NB4 (cell line): ENCODE measurements around the gene NIPA2.
"Not testable (repeated sequence)": the region's sequence is repeated elsewhere in the genome, so short reads cannot be mapped to it uniquely, and the experiment has no call there.

Experiments used
- CTCF ChIP-seq: IDR thresholded peaks from one replicate; pipeline ENCODE4 v1.5.1; 2012; ENCODE audit warnings: low read depth, low read length
- MAX ChIP-seq: IDR thresholded peaks from 2 replicates; pipeline ENCODE4 v1.6.1; 2011; ENCODE audit warnings: low read depth, low read length
- MYC ChIP-seq: IDR thresholded peaks from 2 replicates; pipeline ENCODE4 v1.6.1; 2011; ENCODE audit warnings: low read depth, low read length
- POLR2A ChIP-seq: IDR thresholded peaks from 2 replicates; pipeline ENCODE4 v1.6.1; 2011; ENCODE audit warnings: mild to moderate bottlenecking; ENCODE audit not compliant: insufficient read length; ENCODE audit errors: extremely low read depth

DNA sequence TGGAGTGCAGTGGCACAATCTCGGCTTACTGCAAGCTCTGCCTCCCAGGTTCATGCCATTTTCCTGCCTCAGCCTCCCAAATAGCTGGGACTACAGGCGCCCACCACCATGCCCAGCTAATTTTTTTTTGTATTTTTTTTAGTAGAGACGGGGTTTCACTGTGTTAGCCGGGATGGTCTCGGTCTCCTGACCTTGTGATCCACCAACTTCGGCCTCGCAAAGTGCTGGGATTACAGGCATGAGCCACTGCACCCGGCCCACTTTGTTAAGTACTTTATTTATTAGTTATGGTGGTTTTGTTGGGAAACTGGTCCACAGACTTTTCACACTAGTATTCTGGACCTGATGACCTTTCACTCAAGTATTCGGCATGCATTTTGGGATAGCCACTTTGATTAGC lies 30.6 kb upstream of the NIPA2 start:
- not testable (repeated sequence) for TF ChIP-seq CTCF, POLR2A, MAX, MYC
